H9 (cell line): ENCODE results near the gene LRP2. TPM values are rescaled to one million over a fixed set of nuclear protein-coding genes. Genes with fewer than 3 reads are reported as not detected.

Experiments used
- DNase-seq: peaks from one replicate; pipeline ENCODE4 v3.0.0-alpha.2; 2017
- H2AFZ ChIP-seq: one replicate; pipeline ENCODE4 v1.6.1; 2013; ENCODE audit warnings: mild to moderate bottlenecking, low read length, control low read depth, moderate library complexity
- H2AK5ac ChIP-seq: 2 replicates; pipeline ENCODE4 v1.6.1; 2013; ENCODE audit warnings: low read length, control low read depth, mixed read lengths; ENCODE audit not compliant: insufficient read length
- H2BK120ac ChIP-seq: one replicate; pipeline ENCODE4 v1.6.1; 2013; ENCODE audit warnings: low read depth, mild to moderate bottlenecking, low read length, control low read depth, inconsistent platforms; ENCODE audit not compliant: poor library complexity, severe bottlenecking
- H2BK12ac ChIP-seq: 2 replicates; pipeline ENCODE4 v1.6.1; 2013; ENCODE audit warnings: low read length, control low read depth, mixed read lengths, low read depth; ENCODE audit not compliant: insufficient read length
- H2BK15ac ChIP-seq: 2 replicates; pipeline ENCODE4 v1.6.1; 2013; ENCODE audit warnings: low read depth, low read length, control low read depth
- H2BK20ac ChIP-seq: one replicate; pipeline ENCODE4 v1.6.1; 2013; ENCODE audit warnings: low read depth, mild to moderate bottlenecking, low read length, control low read depth, inconsistent platforms; ENCODE audit not compliant: poor library complexity, severe bottlenecking
- H2BK5ac ChIP-seq: 2 replicates; pipeline ENCODE4 v1.6.1; 2013; ENCODE audit warnings: low read length, control low read depth, mixed read lengths; ENCODE audit not compliant: insufficient read length
- H3K14ac ChIP-seq: 2 replicates; pipeline ENCODE4 v1.6.1; 2013; ENCODE audit warnings: low read length, control low read depth; ENCODE audit not compliant: insufficient read depth
- H3K18ac ChIP-seq: 2 replicates; pipeline ENCODE4 v1.6.1; 2013; ENCODE audit warnings: low read depth, mild to moderate bottlenecking, mixed read lengths, low read length, control low read depth; ENCODE audit not compliant: insufficient read length
- H3K23ac ChIP-seq: 2 replicates; pipeline ENCODE4 v1.6.1; 2013; ENCODE audit warnings: low read length, control low read depth, mixed read lengths, low read depth; ENCODE audit not compliant: insufficient read length
- H3K23me2 ChIP-seq: 2 replicates; pipeline ENCODE4 v1.6.1; 2013; ENCODE audit warnings: low read depth, mild to moderate bottlenecking, mixed read lengths, low read length, control low read depth; ENCODE audit not compliant: insufficient read length, poor library complexity, severe bottlenecking
- H3K27ac ChIP-seq: 2 replicates; pipeline ENCODE4 v1.5.1; 2013; ENCODE audit warnings: low read length, control low read depth, mixed read lengths, low read depth; ENCODE audit not compliant: insufficient read length
- H3K27me3 ChIP-seq: 2 replicates; pipeline ENCODE4 v1.6.1; 2013; ENCODE audit warnings: low read length, control low read depth, inconsistent platforms; ENCODE audit not compliant: insufficient read depth
- H3K4ac ChIP-seq: 2 replicates; pipeline ENCODE4 v1.6.1; 2013; ENCODE audit warnings: low read depth, mild to moderate bottlenecking, control low read depth, inconsistent platforms, low read length, moderate library complexity
- H3K4me1 ChIP-seq: 2 replicates; pipeline ENCODE4 v1.6.1; 2013; ENCODE audit warnings: low read length, control low read depth, inconsistent platforms; ENCODE audit not compliant: insufficient read depth
- H3K4me2 ChIP-seq: 2 replicates; pipeline ENCODE4 v1.6.1; 2013; ENCODE audit warnings: low read length, control low read depth, mixed read lengths; ENCODE audit not compliant: insufficient read length, insufficient read depth
- H3K56ac ChIP-seq: 2 replicates; pipeline ENCODE4 v1.6.1; 2013; ENCODE audit warnings: low read depth, mild to moderate bottlenecking, mixed read lengths, low read length, control low read depth; ENCODE audit not compliant: insufficient read length
- H3K79me1 ChIP-seq: 2 replicates; pipeline ENCODE4 v1.6.1; 2013; ENCODE audit warnings: low read depth, mild to moderate bottlenecking, moderate library complexity, low read length, control low read depth, inconsistent platforms; ENCODE audit not compliant: insufficient read depth, poor library complexity, severe bottlenecking
- H3K79me2 ChIP-seq: 2 replicates; pipeline ENCODE4 v1.6.1; 2013; ENCODE audit warnings: low read length, control low read depth, inconsistent platforms; ENCODE audit not compliant: insufficient read depth
- H3K9ac ChIP-seq: 2 replicates; pipeline ENCODE4 v1.6.1; 2013; ENCODE audit warnings: low read length, control low read depth, mixed read lengths; ENCODE audit not compliant: insufficient read length; ENCODE audit errors: extremely low read depth
- H3K9me3 ChIP-seq: one replicate; pipeline ENCODE4 v1.6.1; 2013; ENCODE audit warnings: low read depth, low read length, inconsistent platforms; ENCODE audit not compliant: control insufficient read depth
- H3T11ph ChIP-seq: one replicate; pipeline ENCODE4 v1.6.1; 2013; ENCODE audit warnings: mild to moderate bottlenecking, low read length, control low read depth, inconsistent platforms
- H4K20me1 ChIP-seq: one replicate; pipeline ENCODE4 v1.6.1; 2013; ENCODE audit not compliant: control insufficient read depth, insufficient read length, insufficient read depth
- H4K5ac ChIP-seq: 2 replicates; pipeline ENCODE4 v1.6.1; 2013; ENCODE audit warnings: low read depth, mild to moderate bottlenecking, mixed read lengths, low read length, control low read depth; ENCODE audit not compliant: insufficient read length
- H4K8ac ChIP-seq: replicated peaks from 2 replicates; pipeline ENCODE4 v1.6.1; 2013; ENCODE audit warnings: low read length, control low read depth, mixed read lengths, low read depth; ENCODE audit not compliant: insufficient read length
- H4K91ac ChIP-seq: 2 replicates; pipeline ENCODE4 v1.6.1; 2013; ENCODE audit warnings: low read depth, mild to moderate bottlenecking, moderate library complexity, mixed read lengths, low read length, control low read depth; ENCODE audit not compliant: insufficient read length
- H3K27ac Mint-ChIP-seq, 3 experiments: 2 replicates in 2 of 3; 3 replicates in 1 of 3; pipeline ENCODE4 v1.8.0; 2020 to 2021; ENCODE audit warnings: mixed read lengths in 3 of 3, mild to moderate bottlenecking in 1 of 3, moderate library complexity in 1 of 3
- H3K27me3 Mint-ChIP-seq: 2 replicates; pipeline ENCODE4 v1.8.0; 2021; ENCODE audit warnings: low read depth, mild to moderate bottlenecking, moderate library complexity, mixed read lengths
- H3K36me3 Mint-ChIP-seq, 3 experiments: 2 replicates in 2 of 3; 3 replicates in 1 of 3; pipeline ENCODE4 v1.8.0; 2020 to 2021; ENCODE audit warnings: low read depth in 3 of 3, mixed read lengths in 3 of 3; ENCODE audit not compliant: insufficient read depth in 1 of 3
- H3K4me1 Mint-ChIP-seq, 2 experiments: 2 replicates each; pipeline ENCODE4 v1.8.0; 2020; ENCODE audit warnings: mixed read lengths in 2 of 2
- H3K4me3 Mint-ChIP-seq, 2 experiments: 2 replicates in 1 of 2; 3 replicates in 1 of 2; pipeline ENCODE4 v1.8.0; 2020 to 2021; ENCODE audit warnings: mild to moderate bottlenecking in 2 of 2, mixed read lengths in 2 of 2, moderate library complexity in 1 of 2
- H3K9me3 Mint-ChIP-seq, 2 experiments: 2 replicates in 1 of 2; 3 replicates in 1 of 2; pipeline ENCODE4 v1.8.0; 2020; ENCODE audit warnings: mild to moderate bottlenecking in 2 of 2, mixed read lengths in 2 of 2, moderate library complexity in 1 of 2
- WGBS: extraction: QIAGEN DNeasy Blood & Tissue Kit; methylation state at CpG from one replicate; pipeline ENCODE4 v1.1.7; 2013; ENCODE audit warnings: missing lambda C conversion rate, low lambda C conversion rate, mixed read lengths; ENCODE audit not compliant: insufficient read length; ENCODE audit errors: extremely low coverage; 5-methylcytosine and 5-hydroxymethylcytosine counted together
- total RNA-seq: library from RNA; stranded (reverse); gene quantifications from 2 replicates; pipeline ENCODE4 v1.2.1, GENCODE V29; 2021
- TF ChIP-seq, protein P1 (sequence below): fragments of 200-600 bp; sonication (generic); conservative IDR thresholded peaks from 3 replicates; pipeline ENCODE4 v1.8.0; 2021; ENCODE audit warnings: antibody characterized with exemption, mild to moderate bottlenecking

Gene LRP2
- total RNA-seq, 1 experiment from 2014 or later = 1.4 TPM

DNA sequence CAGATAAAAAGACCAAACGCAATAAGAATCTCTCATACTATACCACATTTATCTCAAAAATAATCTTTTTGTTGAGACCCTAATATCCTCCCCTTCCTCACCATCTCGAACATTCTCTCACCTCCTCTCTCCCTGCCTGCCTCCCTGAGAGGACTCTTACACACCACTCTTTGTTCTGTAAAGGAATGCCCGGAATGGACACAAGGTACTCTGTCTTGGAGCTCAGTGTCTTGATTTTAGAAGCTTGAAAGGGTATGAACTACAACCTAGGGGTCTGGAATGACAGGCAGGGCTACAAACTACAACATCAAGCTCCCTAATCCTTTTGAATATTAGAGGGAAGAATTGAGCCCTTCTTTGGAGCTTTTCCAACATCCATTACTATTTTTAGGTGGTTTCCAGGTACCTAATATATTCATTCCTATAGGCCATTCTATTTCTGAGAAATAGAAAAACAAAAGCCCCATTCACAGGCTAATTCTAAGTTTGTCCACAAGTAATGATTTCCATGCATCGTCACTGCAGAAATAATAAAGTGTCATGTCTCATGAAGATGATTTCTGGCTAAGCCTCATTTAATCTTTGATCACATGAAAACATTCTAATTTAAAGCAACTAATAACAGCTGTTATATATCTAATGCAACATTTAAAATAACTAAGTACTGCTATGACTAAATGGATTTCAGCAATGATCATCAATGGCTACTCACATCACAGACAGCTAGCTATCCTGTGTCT is 60.6 kb downstream of the LRP2 start:
- H3K27ac Mint-ChIP-seq = peak overlapping the region in 2 of 3 experiments; percentile 30 to 81; a peak in 3 of 7 replicates
- Histone ChIP-seq H3K23me2 (no peaks in the 10 kb centered on the region), H3K18ac (no peak overlapping the region), H3T11ph (no peak overlapping the region), H4K91ac (no peak overlapping the region), H3K79me1 (no peaks in the 10 kb centered on the region), H3K4me1 (no peaks in the 10 kb centered on the region; the same call in 1 of the 2 replicates), H2BK5ac (no peak overlapping the region), H3K23ac (no peak overlapping the region), H2BK15ac (no peak overlapping the region), H4K20me1 (no peaks in the 10 kb centered on the region), H3K4me2 (no peak overlapping the region), H2BK20ac (no peak overlapping the region), H3K27me3 (no peaks in the 10 kb centered on the region), H2AFZ (no peak overlapping the region), H3K9ac (no peak overlapping the region), H3K79me2 (no peaks in the 10 kb centered on the region), H3K56ac (no peak overlapping the region), H2BK120ac (no peak overlapping the region), H4K5ac (no peak overlapping the region), H3K27ac (no peak overlapping the region), H3K9me3 (no peaks in the 10 kb centered on the region), H2AK5ac (no peak overlapping the region), H3K4ac (no peak overlapping the region), H3K14ac (no peak overlapping the region), H4K8ac (no peak overlapping the region), H2BK12ac (no peak overlapping the region)
- H3K36me3 Mint-ChIP-seq = 0 out of 7 replicates have a peak, but pooled peaks cover 0 to 5% (median 0%) of the 10 kb centered on the region in 3 experiments
- no peak for DNase-seq
- peaks cover 3% of the 10 kb centered on the region for H3K27me3 Mint-ChIP-seq
- peaks cover 13 to 41% of the 10 kb centered on the region in 2 experiments for H3K4me1 Mint-ChIP-seq
- TF ChIP-seq, protein P1, sequence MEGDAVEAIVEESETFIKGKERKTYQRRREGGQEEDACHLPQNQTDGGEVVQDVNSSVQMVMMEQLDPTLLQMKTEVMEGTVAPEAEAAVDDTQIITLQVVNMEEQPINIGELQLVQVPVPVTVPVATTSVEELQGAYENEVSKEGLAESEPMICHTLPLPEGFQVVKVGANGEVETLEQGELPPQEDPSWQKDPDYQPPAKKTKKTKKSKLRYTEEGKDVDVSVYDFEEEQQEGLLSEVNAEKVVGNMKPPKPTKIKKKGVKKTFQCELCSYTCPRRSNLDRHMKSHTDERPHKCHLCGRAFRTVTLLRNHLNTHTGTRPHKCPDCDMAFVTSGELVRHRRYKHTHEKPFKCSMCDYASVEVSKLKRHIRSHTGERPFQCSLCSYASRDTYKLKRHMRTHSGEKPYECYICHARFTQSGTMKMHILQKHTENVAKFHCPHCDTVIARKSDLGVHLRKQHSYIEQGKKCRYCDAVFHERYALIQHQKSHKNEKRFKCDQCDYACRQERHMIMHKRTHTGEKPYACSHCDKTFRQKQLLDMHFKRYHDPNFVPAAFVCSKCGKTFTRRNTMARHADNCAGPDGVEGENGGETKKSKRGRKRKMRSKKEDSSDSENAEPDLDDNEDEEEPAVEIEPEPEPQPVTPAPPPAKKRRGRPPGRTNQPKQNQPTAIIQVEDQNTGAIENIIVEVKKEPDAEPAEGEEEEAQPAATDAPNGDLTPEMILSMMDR = no peak
- 100% methylated on average over 1 of the region's 4 CpGs for WGBS
- H3K4me3 Mint-ChIP-seq = no peak overlapping the region; a peak in 1 of 5 replicates
- H3K9me3 Mint-ChIP-seq = peaks cover 0 to 2% of the 10 kb centered on the region in 2 experiments; a peak in 1 of 5 replicates
